HEK293 (cell line): ENCODE data around the gene ABCF1.

ENCODE experiments used
- CTCF ChIA-PET: fragments of 350-600 bp; formaldehyde crosslinking; extraction: SDS; loops from one replicate; lab custom pipeline; 2021; ENCODE audit warnings: antibody characterized with exemption; lab: Yijun Ruan, JAX
- POLR2A ChIA-PET: fragments of 300-600 bp; formaldehyde crosslinking; extraction: SDS; loops from one replicate; lab custom pipeline; 2020; ENCODE audit warnings: antibody characterized with exemption, inconsistent platforms; lab: Yijun Ruan, JAX
- H3K27ac ChIP-seq: fragments of 200-500 bp; sonication (Bioruptor generic); 2 replicates; pipeline ENCODE4 v1.5.1; 2014; ENCODE audit warnings: low read depth, low read length, control low read depth, inconsistent platforms; ENCODE audit errors: extremely low read depth
- H3K36me3 ChIP-seq, 2 experiments: fragments of 200-500 bp in 1 of 2; sonication (Bioruptor generic) in 1 of 2; 1 replicate in 1 of 2; 2 replicates in 1 of 2; pipeline ENCODE4 v1.5.1; 2014 to 2017; ENCODE audit warnings: inconsistent platforms in 2 of 2, low read length in 2 of 2; ENCODE audit not compliant: control insufficient read depth in 2 of 2, insufficient read depth in 1 of 2
- H3K4me1 ChIP-seq: fragments of 200-500 bp; sonication (Bioruptor generic); 2 replicates; pipeline ENCODE4 v1.5.1; 2014; ENCODE audit warnings: mild to moderate bottlenecking, low read length, inconsistent platforms; ENCODE audit not compliant: control insufficient read depth, insufficient read depth
- H3K4me3 ChIP-seq: 2 replicates; pipeline ENCODE4 v1.5.1; 2011; ENCODE audit warnings: low read depth, mild to moderate bottlenecking, control low read depth, low read length, moderate library complexity
- H3K9me3 ChIP-seq: fragments of 200-500 bp; sonication (Bioruptor generic); 2 replicates; pipeline ENCODE4 v1.5.1; 2014; ENCODE audit warnings: low read depth, low read length, inconsistent platforms; ENCODE audit not compliant: control insufficient read depth, insufficient read depth
- FEZF1 ChIP-seq: fragments of 450-650 bp; formaldehyde crosslinking; IDR thresholded peaks from 2 replicates; pipeline ENCODE4 v1.5.1; 2016; ENCODE audit warnings: missing biosample characterization, missing genetic modification characterization
- HOXA7 ChIP-seq: sonication (generic); formaldehyde crosslinking; IDR thresholded peaks from 2 replicates; pipeline ENCODE4 v1.8.1; 2022; ENCODE audit warnings: missing genetic modification reagents, borderline replicate concordance
- MEIS1 ChIP-seq: sonication (generic); formaldehyde crosslinking; IDR thresholded peaks from 2 replicates; pipeline ENCODE4 v1.8.1; 2022; ENCODE audit warnings: missing genetic modification reagents, mild to moderate bottlenecking, borderline replicate concordance
- PATZ1 ChIP-seq: fragments of 450-650 bp; formaldehyde crosslinking; IDR thresholded peaks from 2 replicates; pipeline ENCODE4 v1.5.1; 2016; ENCODE audit warnings: missing biosample characterization, missing genetic modification characterization
- PRDM10 ChIP-seq: fragments of 450-650 bp; formaldehyde crosslinking; IDR thresholded peaks from 2 replicates; pipeline ENCODE4 v1.5.1; 2016; ENCODE audit warnings: missing biosample characterization, missing genetic modification characterization
- PRDM2 ChIP-seq: fragments of 450-650 bp; formaldehyde crosslinking; IDR thresholded peaks from 2 replicates; pipeline ENCODE4 v1.5.1; 2016; ENCODE audit warnings: missing biosample characterization, missing genetic modification characterization, borderline replicate concordance
- YY1 ChIP-seq: fragments of 450-650 bp; formaldehyde crosslinking; IDR thresholded peaks from 2 replicates; pipeline ENCODE4 v1.5.1; 2018; ENCODE audit warnings: missing biosample characterization, missing genetic modification characterization
- YY2 ChIP-seq: fragments of 450-650 bp; formaldehyde crosslinking; IDR thresholded peaks from 2 replicates; pipeline ENCODE4 v1.5.1; 2016; ENCODE audit warnings: missing biosample characterization, missing genetic modification characterization
- ZBTB21 ChIP-seq: fragments of 450-650 bp; formaldehyde crosslinking; IDR thresholded peaks from 2 replicates; pipeline ENCODE4 v1.5.1; 2017; ENCODE audit warnings: missing biosample characterization, missing genetic modification characterization
- ZFP41 ChIP-seq: fragments of 450-650 bp; formaldehyde crosslinking; IDR thresholded peaks from 2 replicates; pipeline ENCODE4 v1.5.1; 2016; ENCODE audit warnings: missing biosample characterization, missing genetic modification characterization, borderline replicate concordance
- ZNF184 ChIP-seq: fragments of 450-650 bp; IDR thresholded peaks from 2 replicates; pipeline ENCODE4 v1.5.1; 2018; ENCODE audit warnings: missing biosample characterization, mild to moderate bottlenecking, missing genetic modification characterization
- ZNF23 ChIP-seq: fragments of 450-650 bp; formaldehyde crosslinking; IDR thresholded peaks from 2 replicates; pipeline ENCODE4 v1.5.1; 2016; ENCODE audit warnings: missing biosample characterization, missing genetic modification characterization, borderline replicate concordance
- ZNF24 ChIP-seq: fragments of 450-650 bp; formaldehyde crosslinking; IDR thresholded peaks from 2 replicates; pipeline ENCODE4 v1.5.1; 2016; ENCODE audit warnings: missing biosample characterization, missing genetic modification characterization
- ZNF354C ChIP-seq: fragments of 450-650 bp; formaldehyde crosslinking; IDR thresholded peaks from 2 replicates; pipeline ENCODE4 v1.5.1; 2016; ENCODE audit warnings: missing biosample characterization, missing genetic modification characterization, low read depth, borderline replicate concordance
- ZNF366 ChIP-seq: fragments of 450-650 bp; formaldehyde crosslinking; conservative IDR thresholded peaks from 2 replicates; pipeline ENCODE4 v1.5.1; 2016; ENCODE audit warnings: missing biosample characterization, missing genetic modification characterization
- ZNF391 ChIP-seq: fragments of 450-650 bp; formaldehyde crosslinking; IDR thresholded peaks from 2 replicates; pipeline ENCODE4 v1.5.1; 2016; ENCODE audit warnings: low read depth, missing biosample characterization, missing genetic modification characterization, borderline replicate concordance
- ZNF398 ChIP-seq: fragments of 450-650 bp; formaldehyde crosslinking; IDR thresholded peaks from 2 replicates; pipeline ENCODE4 v1.5.1; 2017; ENCODE audit warnings: missing biosample characterization, missing genetic modification characterization
- ZNF629 ChIP-seq: fragments of 450-650 bp; formaldehyde crosslinking; IDR thresholded peaks from 2 replicates; pipeline ENCODE4 v1.5.1; 2017; ENCODE audit warnings: missing biosample characterization, missing genetic modification characterization
- ZNF677 ChIP-seq: fragments of 450-650 bp; IDR thresholded peaks from 2 replicates; pipeline ENCODE4 v1.5.0; 2018; ENCODE audit warnings: missing biosample characterization, mild to moderate bottlenecking, missing genetic modification characterization, moderate library complexity
- ZNF747 ChIP-seq: fragments of 450-650 bp; formaldehyde crosslinking; IDR thresholded peaks from 2 replicates; pipeline ENCODE4 v1.5.1; 2016; ENCODE audit warnings: missing biosample characterization, missing genetic modification characterization
- ZSCAN16 ChIP-seq: fragments of 450-650 bp; formaldehyde crosslinking; IDR thresholded peaks from 2 replicates; pipeline ENCODE4 v1.5.1; 2016; ENCODE audit warnings: missing biosample characterization, missing genetic modification characterization
- ZSCAN30 ChIP-seq: fragments of 450-650 bp; IDR thresholded peaks from 2 replicates; pipeline ENCODE4 v1.5.1; 2018; ENCODE audit warnings: missing biosample characterization, mild to moderate bottlenecking, missing genetic modification characterization, moderate library complexity

ABCF1 gene

GRCh38 chr6:30614843-30615218 lies 43.6 kb downstream of the ABCF1 start (continued):
- TF ChIP-seq ZNF398 (tag by site-specific recombination) (no peak), ZNF354C (tag by site-specific recombination) (no peak), ZNF366 (peak; percentile 84; the same call in 1 of the 2 replicates), MEIS1 (CRISPR knock-in tag) (no peak), YY2 (no peak)
- TF ChIP-seq, all 188 proteins: peak for 17

- Histone ChIP-seq H3K4me3 (peak overlapping the region; percentile 74), H3K9me3 (no peaks in the 10 kb centered on the region), H3K4me1 (peaks cover 18% of the 10 kb centered on the region), H3K27ac (peak overlapping the region; percentile 65), H3K36me3 (peaks cover 4 to 37% of the 10 kb centered on the region in 2 experiments; a peak in 2 of 3 replicates)
- CTCF ChIA-PET: interaction anchor here (0.6 to 3.2 kb wide), 10 partner anchors 16 to 130 kb away, joined by 3 to 16 read pairs (median 3); partner anchors contain the start of gene DHX16
- POLR2A ChIA-PET: interaction anchor here (0.6 to 4.8 kb wide), 52 partner anchors 8 to 515 kb away, joined by 3 to 197 read pairs (median 5); partner anchors contain the start of genes ABCF1, ATAT1, C6orf136 and DDR1
- TF ChIP-seq ZNF629 (tag by site-specific recombination) (0 out of 2 replicates have a peak, but pooled peaks have one; percentile 5), HOXA7 (CRISPR knock-in tag) (no peak), ZFP41 (tag by site-specific recombination) (no peak), ZNF677 (tag by site-specific recombination) (no peak), ZNF23 (tag by site-specific recombination) (no peak), YY1 (tag by site-specific recombination) (no peak; the same call in 1 of the 2 replicates), PRDM10 (tag by site-specific recombination) (peak; percentile 93), ZSCAN30 (tag by site-specific recombination) (0 out of 2 replicates have a peak, but pooled peaks have one; percentile 48), ZNF24 (peak; percentile 39; the same call in 1 of the 2 replicates), ZNF184 (tag by site-specific recombination) (0 out of 2 replicates have a peak, but pooled peaks have one; percentile 5), ZNF391 (tag by site-specific recombination) (peak; percentile 16; the same call in 1 of the 2 replicates), PRDM2 (tag by site-specific recombination) (no peak), ZNF747 (tag by site-specific recombination) (no peak), ZBTB21 (no peak), FEZF1 (tag by site-specific recombination) (0 out of 2 replicates have a peak, but pooled peaks have one; percentile 4), PATZ1 (tag by site-specific recombination) (peak; percentile 93), ZSCAN16 (tag by site-specific recombination) (no peak)
Observed at GRCh38 chr6:30615219-30615957, 44.1 kb downstream of the ABCF1 start.
